NB4 (cell line): ENCODE data around the gene KLRC4.
A peak's percentile ranks its signal among the peaks of the same experiment; 100 is the strongest.

Experiments used
- DNase-seq: peaks from one replicate; pipeline ENCODE4 v3.0.0; 2010; ENCODE audit warnings: low read depth
- H3K4me3 ChIP-seq: one replicate; pipeline ENCODE4 v1.5.1; 2011; ENCODE audit warnings: mild to moderate bottlenecking, low read depth, low read length, moderate library complexity
- MAX ChIP-seq: IDR thresholded peaks from 2 replicates; pipeline ENCODE4 v1.6.1; 2011; ENCODE audit warnings: low read depth, low read length
- MYC ChIP-seq: IDR thresholded peaks from 2 replicates; pipeline ENCODE4 v1.6.1; 2011; ENCODE audit warnings: low read depth, low read length
- POLR2A ChIP-seq: IDR thresholded peaks from 2 replicates; pipeline ENCODE4 v1.6.1; 2011; ENCODE audit warnings: mild to moderate bottlenecking; ENCODE audit not compliant: insufficient read length; ENCODE audit errors: extremely low read depth
- TF ChIP-seq, protein P1 (sequence below): IDR thresholded peaks from one replicate; pipeline ENCODE4 v1.5.1; 2012; ENCODE audit warnings: low read depth, low read length

Gene KLRC4

GRCh38 chr12:10362325-10362724, 47.2 kb downstream of the KLRC4 start:
- TF ChIP-seq POLR2A (no peak), MAX (no peak), MYC (no peak)
- TF ChIP-seq, protein P1, sequence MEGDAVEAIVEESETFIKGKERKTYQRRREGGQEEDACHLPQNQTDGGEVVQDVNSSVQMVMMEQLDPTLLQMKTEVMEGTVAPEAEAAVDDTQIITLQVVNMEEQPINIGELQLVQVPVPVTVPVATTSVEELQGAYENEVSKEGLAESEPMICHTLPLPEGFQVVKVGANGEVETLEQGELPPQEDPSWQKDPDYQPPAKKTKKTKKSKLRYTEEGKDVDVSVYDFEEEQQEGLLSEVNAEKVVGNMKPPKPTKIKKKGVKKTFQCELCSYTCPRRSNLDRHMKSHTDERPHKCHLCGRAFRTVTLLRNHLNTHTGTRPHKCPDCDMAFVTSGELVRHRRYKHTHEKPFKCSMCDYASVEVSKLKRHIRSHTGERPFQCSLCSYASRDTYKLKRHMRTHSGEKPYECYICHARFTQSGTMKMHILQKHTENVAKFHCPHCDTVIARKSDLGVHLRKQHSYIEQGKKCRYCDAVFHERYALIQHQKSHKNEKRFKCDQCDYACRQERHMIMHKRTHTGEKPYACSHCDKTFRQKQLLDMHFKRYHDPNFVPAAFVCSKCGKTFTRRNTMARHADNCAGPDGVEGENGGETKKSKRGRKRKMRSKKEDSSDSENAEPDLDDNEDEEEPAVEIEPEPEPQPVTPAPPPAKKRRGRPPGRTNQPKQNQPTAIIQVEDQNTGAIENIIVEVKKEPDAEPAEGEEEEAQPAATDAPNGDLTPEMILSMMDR = no peak
- no peak for DNase-seq
- H3K4me3 ChIP-seq = no peak overlapping the region

DNA sequence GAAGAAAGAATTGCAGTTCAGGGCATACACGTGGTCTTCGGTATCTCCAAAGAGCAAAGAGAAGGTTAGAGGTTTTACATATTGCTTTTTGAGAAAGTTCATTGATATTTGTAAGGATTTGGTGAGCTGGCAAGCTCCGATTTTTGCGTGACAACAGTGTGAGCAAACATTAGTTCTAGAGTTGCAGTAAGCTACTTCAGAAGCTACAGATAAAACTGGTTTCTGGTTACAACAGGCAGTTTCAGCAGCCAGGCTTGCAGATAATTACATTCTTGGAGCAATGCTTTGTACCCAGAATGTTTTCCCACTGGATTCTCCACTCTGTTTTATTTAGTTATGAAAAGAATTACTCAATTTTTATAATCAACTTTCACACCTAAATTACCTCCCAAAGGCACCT, 47.9 kb downstream of the KLRC4 start:
- TF ChIP-seq MAX (no peak), POLR2A (no peak), MYC (no peak)
- TF ChIP-seq, protein P1 = no peak
- DNase-seq = no peak
- no peak overlapping the region for H3K4me3 ChIP-seq

DNA sequence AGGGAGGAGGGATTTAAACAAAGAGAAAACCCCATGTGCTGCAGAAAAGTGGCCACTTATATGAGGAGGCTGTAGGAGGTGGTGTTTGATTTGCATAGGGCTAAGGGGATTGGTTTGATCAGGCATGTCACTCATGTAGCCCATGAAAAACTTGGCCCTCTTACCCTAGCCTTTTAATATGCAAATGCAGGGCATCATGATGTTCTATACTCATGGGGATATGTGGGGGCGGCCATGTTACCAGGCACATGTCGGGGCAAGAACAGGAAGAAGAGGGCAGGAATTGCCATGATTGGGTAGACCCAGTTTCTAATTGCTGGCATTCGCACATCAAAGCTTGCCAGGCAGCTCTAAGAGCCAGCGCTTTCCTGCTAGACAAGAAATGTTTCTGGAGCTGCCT, 48.5 kb downstream of the KLRC4 start:
- TF ChIP-seq, protein P1 = no peak
- TF ChIP-seq MYC (peak; percentile 89), POLR2A (no peak), MAX (peak; percentile 75; the same call in 1 of the 2 replicates)
- DNase-seq = peak; percentile 70
- no peak overlapping the region for H3K4me3 ChIP-seq

GRCh38 chr12:10358969-10359368, 50.6 kb downstream of the KLRC4 start:
- no peak for DNase-seq
- TF ChIP-seq POLR2A (no peak), MYC (no peak)
- no peak overlapping the region for H3K4me3 ChIP-seq

GRCh38 chr12:10358131-10358530, 51.4 kb downstream of the KLRC4 start:
- H3K4me3 ChIP-seq = no peak overlapping the region
- no peak for TF ChIP-seq POLR2A
- TF ChIP-seq, protein P1 = no peak
- no peak for TF ChIP-seq MAX
- TF ChIP-seq MYC = no peak
- DNase-seq = no peak
